NCI-H526 treated with DMSO at 0.1 percent for 48 hours (cell line): ENCODE measurements around the gene MT1H.

Experiments used
- DNase-seq: peaks from one replicate; lab custom pipeline; 2025; lab: John Stamatoyannopoulos, UW

The MT1H gene

GRCh38 chr16:56636616-56637413, 32.8 kb upstream of the MT1H start:
- no peak for DNase-seq

GRCh38 chr16:56637814-56638750, 31.5 kb upstream of the MT1H start, which contains the start of gene MT1A:
Gene MT1A (plus strand): TSS chr16:56638666. CDS start chr16:56638739, 73 bp downstream.
- DNase-seq, result no peak

GRCh38 chr16:56639045-56639444, 30.6 kb upstream of the MT1H start:
- no peak for DNase-seq

- DNase-seq, result no peak
Measured at GRCh38 chr16:56640076-56640475, 29.5 kb upstream of the MT1H start.

- DNase-seq, result no peak
Measured at GRCh38 chr16:56641166-56641565, 28.4 kb upstream of the MT1H start.

DNA sequence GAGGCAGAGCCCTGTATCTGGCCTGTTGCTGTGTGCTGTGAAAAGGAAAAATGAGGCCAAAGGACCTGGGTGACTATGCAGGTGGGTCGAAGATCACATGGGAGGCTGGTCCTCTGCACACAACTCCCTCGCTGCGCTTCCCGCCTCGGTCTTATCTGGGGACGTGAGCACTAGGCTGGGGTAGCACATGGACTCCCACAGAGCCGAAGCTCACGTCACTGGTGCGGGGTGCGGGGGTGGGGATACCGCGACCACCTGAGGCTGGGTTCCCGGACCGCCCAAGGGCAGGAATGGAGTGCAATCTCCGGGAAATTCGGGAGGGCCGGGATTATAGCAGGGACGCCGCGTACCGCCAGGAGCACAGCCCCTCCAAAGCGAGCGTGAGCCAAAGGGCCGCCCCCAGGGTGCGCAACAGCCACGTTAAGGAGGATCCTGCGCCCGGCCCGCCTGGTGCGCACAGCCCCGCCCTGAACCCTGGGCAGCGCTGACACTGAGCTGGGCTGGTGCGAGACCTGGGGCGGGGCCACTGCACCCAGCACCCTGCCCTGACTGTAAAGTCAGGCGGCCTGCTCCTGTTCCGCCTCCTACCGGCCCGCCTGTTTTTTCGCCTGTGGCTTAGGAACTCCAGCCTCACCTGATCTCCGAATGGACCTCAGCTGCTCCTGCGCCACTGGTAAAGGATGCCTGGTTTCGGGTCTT, 26.4 kb upstream of the MT1H start:
- no peak for DNase-seq

DNA sequence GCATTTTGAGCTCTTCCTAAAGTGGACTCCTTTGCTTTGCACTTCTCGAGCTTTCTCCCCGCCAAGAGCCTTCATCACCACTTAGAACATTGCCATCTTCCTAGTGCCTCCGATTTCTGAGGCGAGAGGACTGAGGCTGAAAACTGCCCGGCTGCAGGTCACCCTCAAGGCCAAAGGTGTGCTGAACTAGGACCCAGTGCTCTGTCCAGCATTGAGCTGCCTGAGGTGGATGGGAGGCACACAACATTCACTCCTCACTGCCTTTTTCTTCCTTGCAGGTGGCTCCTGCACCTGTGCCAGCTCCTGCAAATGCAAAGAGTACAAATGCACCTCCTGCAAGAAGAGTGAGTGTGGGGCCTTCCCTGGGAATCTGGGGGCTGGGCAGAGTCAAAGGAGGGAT, 25.8 kb upstream of the MT1H start:
- no peak for DNase-seq

- no peak for DNase-seq
Measured at GRCh38 chr16:56645311-56645710, 24.3 kb upstream of the MT1H start.

DNA sequence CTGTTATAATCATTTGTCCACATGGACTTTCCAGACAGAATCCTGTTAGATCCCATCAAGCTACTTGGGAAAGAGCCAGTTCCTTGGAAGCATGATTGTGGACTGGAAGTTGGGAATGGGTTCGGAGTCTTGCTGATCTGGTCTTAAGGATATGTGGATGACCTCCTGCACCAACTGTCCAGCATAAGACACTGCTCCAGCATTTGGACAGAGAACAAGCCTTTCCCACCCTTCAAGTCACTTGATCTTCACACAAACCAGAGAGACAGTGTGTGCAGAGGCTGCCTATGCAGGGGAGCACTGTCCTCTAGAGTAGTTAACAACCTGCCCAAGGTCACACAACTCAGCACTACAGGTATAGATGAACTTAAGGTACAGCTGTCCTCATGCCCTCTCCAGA, 23.8 kb upstream of the MT1H start:
- no peak for DNase-seq

- DNase-seq, result no peak
Measured at GRCh38 chr16:56647641-56648431, 21.8 kb upstream of the MT1H start.

- no peak for DNase-seq
Measured at GRCh38 chr16:56649271-56649670, 20.3 kb upstream of the MT1H start.

- no peak for DNase-seq
Measured at GRCh38 chr16:56649820-56650219, 19.8 kb upstream of the MT1H start.

DNA sequence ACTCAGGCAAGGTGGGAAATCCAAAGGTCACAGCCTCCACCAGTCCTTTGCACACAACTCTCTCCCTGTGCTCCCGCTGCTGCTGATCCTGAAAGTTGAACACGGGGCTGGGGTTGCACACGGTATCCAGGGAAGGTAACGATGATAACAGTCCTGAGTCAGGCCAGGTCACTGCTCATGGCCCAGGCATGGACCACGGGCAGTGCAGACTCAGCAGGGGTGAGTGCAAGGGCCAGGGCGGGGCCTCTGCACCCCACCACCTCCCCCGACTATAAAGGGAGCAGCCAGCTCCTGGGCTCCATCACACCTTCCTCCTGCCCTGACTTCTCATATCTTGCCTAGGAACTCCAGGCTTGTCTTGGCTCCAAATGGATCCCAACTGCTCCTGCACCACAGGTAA, 18.0 kb upstream of the MT1H start, which contains the start of gene MT1B:
Gene MT1B (plus strand): TSS at position 301 of the 400 bp plus-strand sequence. CDS start 68 bp downstream, at position 369.
- no peak for DNase-seq

DNA sequence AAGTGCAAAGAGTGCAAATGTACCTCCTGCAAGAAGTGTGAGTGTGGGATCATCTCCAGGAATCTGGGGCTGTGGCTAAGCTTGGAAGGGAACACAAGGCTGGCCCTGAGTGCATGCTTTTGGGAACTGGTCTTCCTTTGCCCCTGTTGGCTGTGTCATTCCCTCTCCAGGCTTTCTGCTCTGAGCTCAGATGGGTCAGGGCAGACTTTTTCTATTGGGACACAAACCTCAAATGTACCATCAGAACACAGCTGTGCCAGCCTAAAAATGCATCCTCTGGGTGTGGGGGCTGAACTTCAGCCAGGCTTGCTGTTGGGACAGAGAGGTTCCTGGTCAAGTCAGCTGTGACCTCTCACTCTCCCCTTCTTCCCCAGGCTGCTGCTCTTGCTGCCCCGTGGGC, 17.0 kb upstream of the MT1H start:
- DNase-seq, result no peak

- DNase-seq, result no peak
Measured at GRCh38 chr16:56653218-56653617, 16.4 kb upstream of the MT1H start.

DNA sequence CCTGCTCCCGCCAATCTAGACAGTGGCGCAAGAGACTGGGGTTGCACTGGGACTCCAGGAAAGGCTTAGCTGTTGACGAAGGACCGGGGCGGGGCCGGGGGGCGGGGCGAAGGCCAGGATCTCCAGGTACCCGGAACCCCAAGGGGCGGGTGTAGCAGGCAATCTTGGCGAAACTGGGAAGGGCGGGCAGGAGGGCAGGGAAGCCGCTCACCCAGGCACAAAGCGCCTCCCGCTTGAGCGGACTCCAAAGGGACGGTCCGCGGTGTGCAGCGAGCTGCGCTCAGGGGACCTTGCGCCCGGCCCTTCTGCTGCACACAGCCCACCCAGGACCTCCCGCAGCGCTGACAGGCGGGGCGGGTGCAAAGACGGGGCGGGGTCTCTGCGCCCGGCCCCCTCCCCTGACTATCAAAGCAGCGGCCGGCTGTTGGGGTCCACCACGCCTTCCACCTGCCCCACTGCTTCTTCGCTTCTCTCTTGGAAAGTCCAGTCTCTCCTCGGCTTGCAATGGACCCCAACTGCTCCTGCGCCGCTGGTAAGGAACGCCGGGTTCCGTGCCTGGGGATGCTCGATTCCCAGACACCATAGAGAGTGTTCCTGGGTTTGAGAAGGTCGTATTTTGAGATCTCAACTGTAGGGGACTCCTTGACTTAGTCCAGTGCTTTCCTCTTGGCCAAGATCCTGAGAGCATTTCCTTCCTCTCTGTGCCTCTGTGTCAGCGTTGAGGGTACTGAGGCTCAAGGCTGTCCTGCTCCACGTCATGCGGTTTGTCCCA, 11.9 kb upstream of the MT1H start, which contains the start of gene MT1F:
Gene MT1F (plus strand): TSS at position 405 of the 772 bp plus-strand sequence. CDS start 100 bp downstream, at position 505.
- DNase-seq, result peak; percentile 77

DNA sequence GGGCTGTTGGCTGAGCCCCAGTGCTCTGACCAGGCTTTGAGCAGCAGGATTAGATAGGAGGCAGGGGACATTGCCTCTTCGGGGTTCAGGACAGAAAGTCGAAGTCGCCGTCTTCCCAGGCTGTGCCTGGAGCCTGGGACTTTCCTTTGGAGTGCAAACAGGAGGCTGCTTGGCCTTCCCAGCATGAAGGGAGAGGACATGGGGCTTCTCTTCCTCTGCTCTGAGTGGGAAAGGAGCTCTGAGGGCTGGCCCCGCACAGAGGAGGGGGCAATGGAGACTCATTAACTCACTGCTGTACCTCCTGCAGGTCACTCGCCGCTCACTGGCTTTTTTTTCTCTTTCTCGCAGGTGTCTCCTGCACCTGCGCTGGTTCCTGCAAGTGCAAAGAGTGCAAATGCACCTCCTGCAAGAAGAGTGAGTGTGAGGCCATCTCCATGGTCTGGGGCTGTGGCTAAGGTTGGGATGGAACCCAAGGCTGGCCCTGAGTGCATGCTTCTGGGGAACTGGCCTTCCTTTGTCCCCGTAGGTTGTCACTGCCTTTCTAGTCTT, 11.2 kb upstream of the MT1H start:
- DNase-seq, result no peak

GRCh38 chr16:56662357-56663354, 7.0 kb upstream of the MT1H start:
- no peak for DNase-seq

- DNase-seq, result no peak
Measured at GRCh38 chr16:56664506-56664905, 5.1 kb upstream of the MT1H start.
